Omental fat pad (tissue), 4 donors: Measurements from ENCODE around the gene ABCC3. TPM values are rescaled to one million over a fixed set of nuclear protein-coding genes. Genes with fewer than 3 reads are reported as not detected.

ENCODE experiments used
- ATAC-seq: fragments of 150-250 bp; one replicate; pipeline ENCODE4 v1.9.1; 2016; ENCODE audit warnings: mild to moderate bottlenecking, moderate library complexity; ENCODE audit not compliant: low FRiP score
- DNase-seq: peaks from one replicate; pipeline ENCODE4 v3.0.0-alpha.2; 2019; ENCODE audit warnings: low spot score
- total RNA-seq, 4 donors: library from RNA; depleted of rRNA; stranded (reverse); fragments of >200 nt; gene quantifications; one replicate each; pipeline ENCODE4 v1.1.0, GENCODE V29; 2016
- TF ChIP-seq, protein P1 (sequence below), 3 donors: fragments of 450-650 bp; IDR thresholded peaks; one replicate each; pipeline ENCODE4 v1.5.1; 2016 to 2017; ENCODE audit warnings: antibody characterized with exemption in 3 of 3, mild to moderate bottlenecking in 3 of 3, moderate library complexity in 2 of 3

ABCC3 gene
- total RNA-seq, 4 donors from 2014 or later, result 2.8 to 19.9 (median 11.1) TPM

DNA sequence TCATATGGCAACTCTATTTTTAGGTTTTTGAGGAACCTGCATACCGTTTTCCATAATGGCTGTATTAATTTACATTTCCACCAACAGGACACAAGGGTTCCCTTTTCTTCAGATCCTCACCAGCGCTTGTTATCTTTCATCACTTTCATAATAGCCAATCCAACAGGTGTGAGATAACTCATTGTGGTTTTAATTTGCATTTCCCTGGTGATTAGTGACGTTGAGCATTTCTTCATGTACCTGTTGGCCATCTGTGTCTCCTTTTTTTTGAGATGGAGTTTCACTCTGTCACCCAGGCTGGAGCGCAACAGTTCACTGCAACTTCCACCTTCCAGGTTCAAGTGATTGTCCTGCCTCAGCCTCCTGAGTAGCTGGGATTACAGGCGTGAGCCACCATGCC is 36.2 kb upstream of the ABCC3 start:
- no peak for ATAC-seq
- TF ChIP-seq, protein P1, sequence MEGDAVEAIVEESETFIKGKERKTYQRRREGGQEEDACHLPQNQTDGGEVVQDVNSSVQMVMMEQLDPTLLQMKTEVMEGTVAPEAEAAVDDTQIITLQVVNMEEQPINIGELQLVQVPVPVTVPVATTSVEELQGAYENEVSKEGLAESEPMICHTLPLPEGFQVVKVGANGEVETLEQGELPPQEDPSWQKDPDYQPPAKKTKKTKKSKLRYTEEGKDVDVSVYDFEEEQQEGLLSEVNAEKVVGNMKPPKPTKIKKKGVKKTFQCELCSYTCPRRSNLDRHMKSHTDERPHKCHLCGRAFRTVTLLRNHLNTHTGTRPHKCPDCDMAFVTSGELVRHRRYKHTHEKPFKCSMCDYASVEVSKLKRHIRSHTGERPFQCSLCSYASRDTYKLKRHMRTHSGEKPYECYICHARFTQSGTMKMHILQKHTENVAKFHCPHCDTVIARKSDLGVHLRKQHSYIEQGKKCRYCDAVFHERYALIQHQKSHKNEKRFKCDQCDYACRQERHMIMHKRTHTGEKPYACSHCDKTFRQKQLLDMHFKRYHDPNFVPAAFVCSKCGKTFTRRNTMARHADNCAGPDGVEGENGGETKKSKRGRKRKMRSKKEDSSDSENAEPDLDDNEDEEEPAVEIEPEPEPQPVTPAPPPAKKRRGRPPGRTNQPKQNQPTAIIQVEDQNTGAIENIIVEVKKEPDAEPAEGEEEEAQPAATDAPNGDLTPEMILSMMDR (IDR thresholded peaks at IDR 0.05), result no peak
- no peak for DNase-seq

DNA sequence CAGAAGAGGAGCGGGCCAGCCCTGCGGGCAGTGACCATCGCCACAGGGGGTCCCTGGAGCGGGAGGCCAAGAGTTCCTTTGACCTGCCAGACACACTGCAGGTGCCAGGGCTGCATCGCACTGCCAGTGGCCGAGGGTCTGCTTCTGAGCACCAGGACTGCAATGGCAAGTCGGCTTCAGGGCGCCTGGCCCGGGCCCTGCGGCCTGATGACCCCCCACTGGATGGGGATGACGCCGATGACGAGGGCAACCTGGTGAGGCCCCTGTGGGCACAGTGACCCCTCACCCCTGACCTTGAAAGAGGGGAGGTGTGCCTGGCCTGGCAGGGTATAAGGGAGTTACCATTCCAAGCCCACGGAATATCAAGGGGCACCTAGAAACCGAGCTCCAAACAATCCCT is 35.1 kb upstream of the ABCC3 start:
- TF ChIP-seq, protein P1 (IDR thresholded peaks at IDR 0.05), result no peak
- no peak for ATAC-seq
- no peak for DNase-seq

GRCh38 chr17:50601823-50602375 is 32.8 kb upstream of the ABCC3 start:
- DNase-seq (no peak), ATAC-seq (no peak)
- TF ChIP-seq, protein P1 (IDR thresholded peaks at IDR 0.05), result no peak

DNA sequence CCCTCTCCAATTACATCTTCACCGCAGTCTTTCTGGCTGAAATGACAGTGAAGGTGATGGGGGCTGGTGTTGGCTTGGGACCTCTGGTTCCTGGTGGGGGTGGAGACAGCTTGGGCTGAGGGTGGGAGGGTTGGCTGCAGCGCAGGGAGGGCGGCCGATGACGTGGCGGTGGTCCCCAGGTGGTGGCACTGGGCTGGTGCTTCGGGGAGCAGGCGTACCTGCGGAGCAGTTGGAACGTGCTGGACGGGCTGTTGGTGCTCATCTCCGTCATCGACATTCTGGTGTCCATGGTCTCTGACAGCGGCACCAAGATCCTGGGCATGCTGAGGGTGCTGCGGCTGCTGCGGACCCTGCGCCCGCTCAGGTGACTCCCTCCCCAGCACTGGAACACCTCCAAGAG is 31.8 kb upstream of the ABCC3 start:
- ATAC-seq (no peak), DNase-seq (no peak)
- TF ChIP-seq, protein P1 (IDR thresholded peaks at IDR 0.05), result no peak

GRCh38 chr17:50603340-50603739 is 31.3 kb upstream of the ABCC3 start:
- ATAC-seq (no peak), DNase-seq (no peak)
- TF ChIP-seq, protein P1 (IDR thresholded peaks at IDR 0.05), result no peak

GRCh38 chr17:50604513-50604912 is 30.2 kb upstream of the ABCC3 start:
- TF ChIP-seq, protein P1 (IDR thresholded peaks at IDR 0.05), result no peak
- DNase-seq, result no peak
- no peak for ATAC-seq

DNA sequence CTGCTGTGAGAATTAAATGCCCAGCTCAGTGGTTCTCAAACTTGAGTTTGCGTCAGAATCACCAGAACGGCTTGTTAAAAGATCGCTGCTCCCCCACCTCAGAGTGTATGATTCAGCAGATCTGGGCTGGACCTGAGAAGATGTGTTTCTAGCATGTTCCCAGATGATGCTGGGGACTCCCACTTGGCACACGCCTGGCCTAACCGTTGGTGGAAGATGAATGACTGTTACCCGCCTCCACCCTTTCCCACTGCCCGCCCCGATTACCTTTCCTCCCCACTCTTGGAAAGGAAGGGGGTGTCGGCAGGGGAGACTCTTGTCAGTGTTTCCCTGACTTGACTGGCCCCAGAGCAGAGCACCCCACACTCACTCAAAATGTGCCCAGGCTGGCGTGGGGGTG is 29.3 kb upstream of the ABCC3 start:
- no peak for DNase-seq
- TF ChIP-seq, protein P1 (IDR thresholded peaks at IDR 0.05), result no peak
- peak; percentile 79 for ATAC-seq
